Natural killer cell (primary cell): ENCODE results near the gene METTL9. TPM values are rescaled to one million over a fixed set of nuclear protein-coding genes. Genes with fewer than 3 reads are reported as not detected.

ENCODE experiments used
- ATAC-seq, 3 donors: fragments of 150-1000 bp in 2 of 3; fragments of 200-7000 bp in 1 of 3; cut with Tn5 transposase; 1 replicate in 1 of 3; 2 replicates in 2 of 3; pipeline ENCODE4 v1.10.0; 2021; ENCODE audit warnings: mild to moderate bottlenecking in 2 of 3, moderate library complexity in 2 of 3
- DNase-seq, 2 donors: peaks; one replicate each; pipeline versions ENCODE4 v3.0.0 to v3.0.0-alpha.2; 2013 to 2021; ENCODE audit warnings: mixed read lengths in 1 of 2
- H3K27ac ChIP-seq: one replicate; pipeline ENCODE4 v1.5.1; 2013; ENCODE audit warnings: mild to moderate bottlenecking, low read length
- H3K27me3 ChIP-seq: one replicate; pipeline ENCODE4 v1.6.1; 2013; ENCODE audit warnings: low read length; ENCODE audit not compliant: control insufficient read depth, insufficient read depth
- H3K36me3 ChIP-seq: one replicate; pipeline ENCODE4 v1.6.1; 2013; ENCODE audit warnings: low read length; ENCODE audit not compliant: control insufficient read depth, insufficient read depth
- H3K4me1 ChIP-seq: one replicate; pipeline ENCODE4 v1.6.1; 2013; ENCODE audit warnings: low read length; ENCODE audit not compliant: control insufficient read depth, insufficient read depth
- H3K4me3 ChIP-seq: one replicate; pipeline ENCODE4 v1.5.1; 2013; ENCODE audit warnings: low read length
- H3K9me3 ChIP-seq: one replicate; pipeline ENCODE4 v1.6.1; 2013; ENCODE audit warnings: low read length; ENCODE audit not compliant: control insufficient read depth, insufficient read depth
- H3K27ac Mint-ChIP-seq, 2 donors: one replicate each; pipeline ENCODE4 v1.8.0; 2022; ENCODE audit warnings: mild to moderate bottlenecking in 2 of 2, mixed read lengths in 2 of 2, moderate library complexity in 1 of 2
- H3K27me3 Mint-ChIP-seq, 2 donors: one replicate each; pipeline ENCODE4 v1.8.0; 2022; ENCODE audit warnings: low read depth in 2 of 2, mixed read lengths in 2 of 2
- H3K36me3 Mint-ChIP-seq: one replicate; pipeline ENCODE4 v1.8.0; 2022; ENCODE audit warnings: mixed read lengths
- H3K4me1 Mint-ChIP-seq, 2 donors: one replicate each; pipeline ENCODE4 v1.8.0; 2022; ENCODE audit warnings: mixed read lengths in 2 of 2
- H3K4me3 Mint-ChIP-seq: one replicate; pipeline ENCODE4 v1.8.0; 2022; ENCODE audit warnings: mild to moderate bottlenecking, moderate library complexity, mixed read lengths
- H3K9me3 Mint-ChIP-seq, 2 donors: one replicate each; pipeline ENCODE4 v1.8.0; 2022; ENCODE audit warnings: mixed read lengths in 2 of 2
- CTCF ChIP-seq: fragments of 200-600 bp; IDR thresholded peaks from one replicate; pipeline ENCODE4 v1.8.0; 2022; ENCODE audit warnings: antibody characterized with exemption
- WGBS: methylation state at CpG from one replicate; pipeline ENCODE4 v1.1.7; 2013; ENCODE audit warnings: missing lambda C conversion rate; ENCODE audit not compliant: insufficient coverage; 5-methylcytosine and 5-hydroxymethylcytosine counted together
- intact Hi-C: fragments of 100-400 bp; cut with micrococcal nuclease; formaldehyde crosslinking; loops from one replicate; pipeline ENCODE4 v1.14.2; 2022
- total RNA-seq, 4 donors: library from RNA; stranded (reverse); fragments of 120-200 nt in 1 of 4; gene quantifications; one replicate each; pipeline versions ENCODE4 v1.2.3 to v1.2.4, GENCODE V29; 2013 to 2022

Gene METTL9
- total RNA-seq, 3 donors from 2014 or later (not counting 1 experiment from before 2014, with no cell fraction given): 73.1 to 110 (median 85.1) TPM

GRCh38 chr16:21651515-21651914, 52.1 kb downstream of the METTL9 start:
- Mint-ChIP-seq H3K4me3 (no peak overlapping the region), H3K4me1 (peaks cover 31 to 41% of the 10 kb centered on the region in 2 donors), H3K36me3 (no peaks in the 10 kb centered on the region), H3K27me3 (no peaks in the 10 kb centered on the region), H3K27ac (no peak overlapping the region), H3K9me3 (no peaks in the 10 kb centered on the region)
- H3K36me3 ChIP-seq: peaks cover 13% of the 10 kb centered on the region
- TF ChIP-seq CTCF: no peak
- WGBS: 90% methylated on average over 3 of the region's 3 CpGs
- no peak overlapping the region for H3K27ac ChIP-seq
- ATAC-seq: no peak
- peaks cover 26% of the 10 kb centered on the region for H3K4me1 ChIP-seq
- no peaks in the 10 kb centered on the region for H3K27me3 ChIP-seq
- intact Hi-C loops: no loop called here
- H3K4me3 ChIP-seq: no peak overlapping the region
- DNase-seq: no peak
- H3K9me3 ChIP-seq: no peaks in the 10 kb centered on the region

GRCh38 chr16:21652453-21652852, 53.1 kb downstream of the METTL9 start, which contains the start of gene IGSF6:
Gene IGSF6 (minus strand): TSS chr16:21652608. CDS start chr16:21652598, 10 bp downstream.
- H3K4me1 Mint-ChIP-seq: peaks cover 32 to 41% of the 10 kb centered on the region in 2 donors
- no peak for DNase-seq
- H3K27me3 Mint-ChIP-seq: no peaks in the 10 kb centered on the region
- no peak within 1 kb of the TSS for H3K4me3 Mint-ChIP-seq
- no peaks in the 10 kb centered on the region for H3K9me3 Mint-ChIP-seq
- 94% methylated on average over 6 of the region's 6 CpGs for WGBS
- Histone ChIP-seq H3K4me3 (no peak within 1 kb of the TSS), H3K4me1 (peaks cover 17% of the 10 kb centered on the region), H3K27ac (no peak within 1 kb of the TSS), H3K36me3 (peaks cover 14% of the 10 kb centered on the region), H3K9me3 (no peaks in the 10 kb centered on the region), H3K27me3 (no peaks in the 10 kb centered on the region)
- no peak for TF ChIP-seq CTCF
- ATAC-seq: no peak
- intact Hi-C loops: no loop called here
- H3K36me3 Mint-ChIP-seq: no peaks in the 10 kb centered on the region
- H3K27ac Mint-ChIP-seq: peak within 1 kb of the TSS in 1 of 2 donors; percentile 40

GRCh38 chr16:21653571-21653970, 54.2 kb downstream of the METTL9 start:
- Mint-ChIP-seq H3K27me3 (no peaks in the 10 kb centered on the region), H3K36me3 (no peaks in the 10 kb centered on the region), H3K9me3 (no peaks in the 10 kb centered on the region), H3K4me1 (peaks cover 29 to 32% of the 10 kb centered on the region in 2 donors), H3K4me3 (no peak overlapping the region), H3K27ac (no peak overlapping the region)
- H3K36me3 ChIP-seq: peaks cover 14% of the 10 kb centered on the region
- no peak for ATAC-seq
- no peaks in the 10 kb centered on the region for H3K9me3 ChIP-seq
- no peak overlapping the region for H3K27ac ChIP-seq
- WGBS: 90% methylated on average over 5 of the region's 5 CpGs
- no peak for TF ChIP-seq CTCF
- H3K4me3 ChIP-seq: no peak overlapping the region
- intact Hi-C loops: no loop called here
- no peaks in the 10 kb centered on the region for H3K27me3 ChIP-seq
- no peak for DNase-seq
- H3K4me1 ChIP-seq: peaks cover 14% of the 10 kb centered on the region

GRCh38 chr16:21654466-21654865, 55.1 kb downstream of the METTL9 start:
- TF ChIP-seq CTCF: no peak
- Mint-ChIP-seq H3K4me3 (no peak overlapping the region), H3K27me3 (no peaks in the 10 kb centered on the region), H3K27ac (peak overlapping the region; percentile 4 to 40), H3K36me3 (no peaks in the 10 kb centered on the region), H3K4me1 (peaks cover 28 to 29% of the 10 kb centered on the region in 2 donors), H3K9me3 (no peaks in the 10 kb centered on the region)
- Histone ChIP-seq H3K27me3 (no peaks in the 10 kb centered on the region), H3K36me3 (peaks cover 14% of the 10 kb centered on the region), H3K27ac (no peak overlapping the region), H3K4me3 (no peak overlapping the region), H3K4me1 (peaks cover 17% of the 10 kb centered on the region), H3K9me3 (no peaks in the 10 kb centered on the region)
- WGBS: no CpG with 5 or more reads among the region's 1 CpG
- DNase-seq: no peak
- ATAC-seq: no peak
- intact Hi-C loops: no loop called here
